GM18502 (cell line): ENCODE results near the gene TCAP.
"Not testable (repeated sequence)": the region's sequence is repeated elsewhere in the genome, so short reads cannot be mapped to it uniquely, and the experiment has no call there.

Experiments
- ATAC-seq: cut with Tn5 transposase; IDR thresholded peaks from one replicate; pipeline ENCODE4 v1.9.1; 2021; ENCODE audit warnings: mild to moderate bottlenecking; ENCODE audit not compliant: unreplicated experiment, poor library complexity

Gene TCAP

DNA sequence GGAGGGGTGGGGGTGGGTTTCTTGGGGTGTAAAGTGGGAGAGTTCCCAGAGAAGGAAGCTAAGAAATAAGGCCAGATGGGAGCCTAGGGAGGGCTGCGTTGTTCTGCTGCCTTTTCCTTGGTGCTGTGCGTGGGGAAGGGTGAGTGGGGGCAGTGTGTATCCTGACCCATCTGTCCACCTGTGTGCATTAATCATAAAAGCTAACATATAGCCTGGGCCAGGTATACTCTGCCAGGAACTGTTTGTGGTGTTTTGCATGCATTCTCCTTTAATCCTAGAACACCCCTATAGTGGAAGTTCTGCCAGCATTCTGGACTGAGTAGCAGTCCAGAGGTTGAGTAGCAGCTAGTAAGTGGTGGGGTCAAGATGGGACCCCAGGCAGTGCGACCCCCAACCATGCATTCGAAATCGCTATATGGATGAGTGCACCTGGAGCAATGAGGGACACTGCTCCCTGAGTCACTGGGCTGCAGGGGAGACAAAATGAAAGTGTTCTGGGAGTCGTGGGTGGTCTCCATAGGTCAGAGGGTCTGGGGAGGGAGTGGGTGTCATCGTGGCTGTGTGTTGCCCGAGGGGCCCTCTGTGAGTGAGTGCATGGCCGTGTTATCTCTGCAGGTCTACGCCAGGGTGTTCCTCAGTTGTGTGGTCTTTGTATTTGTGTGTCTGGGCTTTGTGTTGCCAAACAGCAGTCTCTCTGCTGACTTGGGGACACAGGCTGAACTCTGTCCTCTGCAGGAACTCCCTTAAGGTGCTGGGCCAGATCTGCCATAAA is 36.0 kb downstream of the TCAP start:
- no peak for ATAC-seq

DNA sequence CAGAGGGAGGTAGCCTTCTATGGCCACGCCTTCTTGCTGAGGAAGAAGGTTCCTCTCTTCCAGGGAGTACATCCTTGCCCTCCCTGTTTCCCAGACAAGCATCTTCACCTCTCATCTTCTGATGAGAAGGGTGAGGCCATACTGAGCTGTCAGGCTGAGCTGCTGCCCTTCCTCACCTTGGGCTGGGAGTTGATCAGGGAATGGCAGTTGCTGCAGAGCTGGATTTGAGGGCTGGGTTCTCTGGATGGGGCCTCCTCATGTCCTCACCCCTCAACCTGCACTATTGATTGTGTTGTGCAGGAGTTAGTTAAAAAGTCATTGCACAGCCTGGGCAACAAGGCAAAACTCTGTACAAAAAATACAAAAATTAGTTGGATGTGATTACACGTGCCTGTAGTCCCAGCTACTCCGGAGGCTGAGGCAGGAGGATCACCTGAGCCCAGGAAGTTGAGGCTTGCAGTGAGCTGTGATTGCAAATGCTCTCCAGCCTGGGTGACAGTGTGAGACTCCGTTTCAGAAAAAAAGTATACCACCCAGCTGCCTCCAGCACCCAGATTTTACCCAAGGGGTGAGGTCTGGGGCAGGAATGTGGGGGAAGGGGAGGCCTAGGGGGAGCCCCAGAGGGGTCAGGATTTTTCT is 36.8 kb downstream of the TCAP start:
- no peak for ATAC-seq

- no peak for ATAC-seq
Observed at GRCh38 chr17:39702901-39703893, 38.0 kb downstream of the TCAP start.

GRCh38 chr17:39703913-39704312 is 38.8 kb downstream of the TCAP start:
- ATAC-seq = no peak

GRCh38 chr17:39704821-39705551 is 39.8 kb downstream of the TCAP start:
- no peak for ATAC-seq

DNA sequence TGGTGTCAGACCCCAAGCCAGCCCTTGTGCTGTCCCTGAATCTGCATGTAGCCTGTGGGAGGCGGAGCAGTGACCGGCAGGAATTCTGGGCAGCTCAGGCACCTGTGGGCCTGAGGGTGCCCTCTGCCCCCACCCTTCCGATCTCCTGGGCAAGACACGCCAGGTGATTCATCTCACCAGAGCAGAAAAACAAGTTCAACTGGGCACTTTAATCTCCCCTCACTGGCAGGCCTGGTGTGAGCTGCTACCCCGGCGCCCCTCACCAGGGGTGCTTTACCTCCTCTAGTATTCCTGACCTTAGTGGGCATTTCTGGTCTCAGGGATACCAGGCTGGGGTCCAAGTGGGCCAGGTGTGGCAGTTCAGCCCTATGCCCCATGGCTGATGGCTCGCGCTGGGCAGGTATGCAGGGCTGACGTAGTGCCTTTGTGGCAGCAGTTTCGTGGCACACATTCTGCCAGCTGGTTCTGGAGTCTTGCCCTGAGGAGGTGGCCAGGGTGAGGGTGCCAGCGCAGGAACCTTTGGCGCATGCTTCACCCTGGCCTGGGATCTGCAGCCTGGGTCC is 40.7 kb downstream of the TCAP start:
- no peak for ATAC-seq

GRCh38 chr17:39706383-39706782 is 41.2 kb downstream of the TCAP start:
- ATAC-seq = no peak

- no peak for ATAC-seq
Observed at GRCh38 chr17:39706921-39707337, 41.8 kb downstream of the TCAP start.

DNA sequence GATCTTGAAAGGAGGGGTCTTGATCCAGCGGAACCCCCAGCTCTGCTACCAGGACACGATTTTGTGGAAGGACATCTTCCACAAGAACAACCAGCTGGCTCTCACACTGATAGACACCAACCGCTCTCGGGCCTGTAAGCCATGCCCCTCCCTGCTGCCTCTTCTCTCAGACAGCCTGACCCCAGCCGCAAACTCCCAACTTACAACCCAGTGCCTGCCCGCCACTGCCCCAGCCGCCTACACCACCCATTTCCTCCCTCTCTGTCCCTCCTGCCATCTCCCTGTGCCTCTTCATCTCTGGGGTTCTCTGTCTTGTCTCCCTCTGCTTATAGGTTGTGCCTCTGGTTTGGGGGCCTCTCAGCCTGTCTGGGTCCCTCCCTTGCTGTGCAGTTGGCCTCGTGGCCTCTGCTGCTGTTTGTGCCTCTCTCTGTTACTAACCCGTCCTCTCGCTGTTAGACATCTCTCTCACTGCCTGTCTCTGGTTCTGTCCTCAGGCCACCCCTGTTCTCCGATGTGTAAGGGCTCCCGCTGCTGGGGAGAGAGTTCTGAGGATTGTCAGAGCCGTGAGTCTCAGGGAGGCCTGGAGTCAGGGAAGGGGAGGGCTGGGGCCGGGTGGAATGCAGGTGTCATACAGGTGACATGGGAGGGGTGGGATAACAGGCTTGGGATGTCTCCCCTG is 44.3 kb downstream of the TCAP start:
- no peak for ATAC-seq

DNA sequence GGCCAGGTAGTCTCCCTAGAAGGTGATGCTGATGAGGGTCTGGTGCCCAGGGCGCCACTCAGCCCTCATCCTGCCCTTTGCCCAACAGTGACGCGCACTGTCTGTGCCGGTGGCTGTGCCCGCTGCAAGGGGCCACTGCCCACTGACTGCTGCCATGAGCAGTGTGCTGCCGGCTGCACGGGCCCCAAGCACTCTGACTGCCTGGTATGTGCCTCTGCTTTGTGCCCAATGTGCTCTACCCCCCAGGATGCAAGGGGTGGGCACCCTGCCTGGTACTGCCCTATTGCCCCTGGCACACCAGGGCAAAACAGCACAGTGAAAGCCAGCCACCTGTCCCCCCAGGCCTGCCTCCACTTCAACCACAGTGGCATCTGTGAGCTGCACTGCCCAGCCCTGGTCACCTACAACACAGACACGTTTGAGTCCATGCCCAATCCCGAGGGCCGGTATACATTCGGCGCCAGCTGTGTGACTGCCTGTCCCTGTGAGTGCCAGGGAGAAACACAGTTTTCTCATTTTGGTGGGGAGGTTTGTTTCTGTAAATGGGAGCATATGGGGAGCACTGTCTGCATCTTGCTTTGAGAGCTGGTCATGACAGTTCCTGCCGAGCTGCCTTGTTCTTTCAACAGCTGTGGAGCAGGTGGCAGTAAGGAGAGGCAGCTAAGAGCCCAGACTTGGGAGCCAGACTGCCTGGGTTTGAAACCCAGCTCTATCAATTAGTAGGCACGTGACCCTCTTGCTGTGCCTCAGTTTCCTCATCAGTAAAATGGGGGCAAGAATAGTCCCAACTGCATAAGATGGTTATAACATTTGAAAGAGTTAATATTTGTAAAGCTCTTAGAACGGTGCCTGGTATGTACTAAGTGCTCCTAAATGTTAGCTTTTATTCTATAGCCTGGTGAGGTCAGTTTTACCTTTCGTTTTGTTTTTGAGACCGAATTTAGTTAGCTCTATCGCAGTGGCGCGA is 45.1 kb downstream of the TCAP start:
- no peak for ATAC-seq

DNA sequence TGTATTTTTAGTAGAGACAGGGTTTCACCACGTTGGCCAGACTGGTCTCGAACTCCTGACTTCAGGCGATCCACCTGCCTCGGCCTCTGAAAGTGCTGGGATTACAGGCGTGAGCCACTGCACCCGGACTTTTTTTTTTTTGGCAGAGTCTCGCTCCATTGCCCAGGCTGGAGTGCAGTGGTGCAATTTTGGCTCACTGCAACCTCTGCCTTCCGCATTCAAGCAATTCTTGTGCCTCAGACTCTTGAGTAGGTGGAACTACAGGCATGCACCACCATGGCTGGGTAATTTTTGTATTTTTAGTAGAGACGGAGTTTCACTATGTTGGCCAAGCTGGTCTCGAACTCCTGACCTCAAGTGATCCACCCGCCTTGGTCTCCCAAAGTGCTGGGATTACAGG is 45.9 kb downstream of the TCAP start:
- ATAC-seq = not testable (repeated sequence)

- no peak for ATAC-seq
Observed at GRCh38 chr17:39711851-39712250, 46.7 kb downstream of the TCAP start.

DNA sequence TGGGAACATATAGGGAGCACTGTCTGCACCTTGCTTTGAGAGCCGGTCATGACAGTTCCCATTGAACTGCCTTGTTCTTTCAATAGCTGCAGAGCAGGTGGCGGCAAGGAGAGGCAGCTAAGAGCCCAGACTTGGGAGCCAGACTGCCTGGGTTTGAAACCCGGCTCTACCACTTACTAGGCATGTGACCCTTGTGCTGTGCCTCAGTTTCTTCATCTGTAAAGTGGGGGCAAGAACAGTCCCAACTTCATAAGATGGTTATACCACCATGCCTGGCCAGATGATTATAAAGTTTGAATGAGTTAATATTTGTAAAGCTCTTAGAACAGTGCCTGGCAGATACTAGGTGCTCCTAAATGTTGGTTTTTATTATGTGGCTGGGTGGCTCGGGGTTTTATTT is 49.1 kb downstream of the TCAP start:
- ATAC-seq = no peak

- ATAC-seq = no peak
Observed at GRCh38 chr17:39715375-39716072, 50.4 kb downstream of the TCAP start.
